WTC11 (cell line): ENCODE measurements around the gene MCOLN1.

Source experiments
- E2F4 ChIP-seq: sonication (generic); formaldehyde crosslinking; IDR thresholded peaks from 2 replicates; pipeline ENCODE4 v1.8.1; 2022; ENCODE audit warnings: low read depth, mild to moderate bottlenecking, moderate library complexity, missing genetic modification reagents, borderline replicate concordance
- ESRRA ChIP-seq: sonication (generic); formaldehyde crosslinking; IDR thresholded peaks from 2 replicates; pipeline ENCODE4 v1.8.1; 2022; ENCODE audit warnings: mild to moderate bottlenecking, missing genetic modification reagents, borderline replicate concordance
- GABPB1 ChIP-seq: sonication (generic); formaldehyde crosslinking; IDR thresholded peaks from 2 replicates; pipeline ENCODE4 v1.8.1; 2023; ENCODE audit warnings: mild to moderate bottlenecking, missing genetic modification reagents
- IRF1 ChIP-seq: sonication (generic); formaldehyde crosslinking; IDR thresholded peaks from 2 replicates; pipeline ENCODE4 v1.8.0; 2023; ENCODE audit warnings: missing genetic modification reagents
- JUN ChIP-seq: sonication (generic); formaldehyde crosslinking; IDR thresholded peaks from 2 replicates; pipeline ENCODE4 v1.8.0; 2023; ENCODE audit warnings: mild to moderate bottlenecking, missing genetic modification reagents
- USF1 ChIP-seq: sonication (generic); formaldehyde crosslinking; IDR thresholded peaks from 2 replicates; pipeline ENCODE4 v1.8.0; 2022; ENCODE audit warnings: mild to moderate bottlenecking, missing genetic modification reagents
- TF ChIP-seq, protein P1 (sequence below): fragments of 200-600 bp; IDR thresholded peaks from 2 replicates; pipeline ENCODE4 v1.8.0; 2022; ENCODE audit warnings: antibody characterized with exemption

DNA sequence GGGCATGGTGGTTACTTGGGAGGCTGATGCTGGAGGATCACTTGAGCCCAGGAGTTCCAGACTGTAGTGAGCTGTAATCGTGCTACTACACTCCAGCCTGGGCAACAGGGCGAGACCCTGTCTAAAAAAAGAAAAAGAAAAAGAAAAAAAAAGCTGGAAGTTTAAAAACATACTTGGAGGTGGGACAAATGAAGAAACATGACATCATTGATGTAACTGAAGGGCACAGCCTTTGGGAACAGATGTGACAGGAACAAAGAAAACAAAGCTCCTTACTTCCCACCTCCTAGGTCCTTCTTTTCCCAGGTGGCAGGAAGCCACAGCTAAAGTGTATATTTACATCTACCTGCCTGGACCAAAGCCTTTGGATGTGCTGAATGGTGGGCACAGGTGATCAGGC lies 35.5 kb upstream of the MCOLN1 start:
- TF ChIP-seq JUN (CRISPR knock-in tag) (no peak), GABPB1 (CRISPR knock-in tag) (no peak), E2F4 (CRISPR knock-in tag) (no peak), ESRRA (no peak), USF1 (CRISPR knock-in tag) (no peak), IRF1 (CRISPR knock-in tag) (no peak)
- TF ChIP-seq, protein P1, sequence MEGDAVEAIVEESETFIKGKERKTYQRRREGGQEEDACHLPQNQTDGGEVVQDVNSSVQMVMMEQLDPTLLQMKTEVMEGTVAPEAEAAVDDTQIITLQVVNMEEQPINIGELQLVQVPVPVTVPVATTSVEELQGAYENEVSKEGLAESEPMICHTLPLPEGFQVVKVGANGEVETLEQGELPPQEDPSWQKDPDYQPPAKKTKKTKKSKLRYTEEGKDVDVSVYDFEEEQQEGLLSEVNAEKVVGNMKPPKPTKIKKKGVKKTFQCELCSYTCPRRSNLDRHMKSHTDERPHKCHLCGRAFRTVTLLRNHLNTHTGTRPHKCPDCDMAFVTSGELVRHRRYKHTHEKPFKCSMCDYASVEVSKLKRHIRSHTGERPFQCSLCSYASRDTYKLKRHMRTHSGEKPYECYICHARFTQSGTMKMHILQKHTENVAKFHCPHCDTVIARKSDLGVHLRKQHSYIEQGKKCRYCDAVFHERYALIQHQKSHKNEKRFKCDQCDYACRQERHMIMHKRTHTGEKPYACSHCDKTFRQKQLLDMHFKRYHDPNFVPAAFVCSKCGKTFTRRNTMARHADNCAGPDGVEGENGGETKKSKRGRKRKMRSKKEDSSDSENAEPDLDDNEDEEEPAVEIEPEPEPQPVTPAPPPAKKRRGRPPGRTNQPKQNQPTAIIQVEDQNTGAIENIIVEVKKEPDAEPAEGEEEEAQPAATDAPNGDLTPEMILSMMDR = no peak
